ENCODE data around the gene CD9.
"Not testable (repeated sequence)": the region's sequence is repeated elsewhere in the genome, so short reads cannot be mapped to it uniquely, and the experiment has no call there.

Gene CD9

DNA sequence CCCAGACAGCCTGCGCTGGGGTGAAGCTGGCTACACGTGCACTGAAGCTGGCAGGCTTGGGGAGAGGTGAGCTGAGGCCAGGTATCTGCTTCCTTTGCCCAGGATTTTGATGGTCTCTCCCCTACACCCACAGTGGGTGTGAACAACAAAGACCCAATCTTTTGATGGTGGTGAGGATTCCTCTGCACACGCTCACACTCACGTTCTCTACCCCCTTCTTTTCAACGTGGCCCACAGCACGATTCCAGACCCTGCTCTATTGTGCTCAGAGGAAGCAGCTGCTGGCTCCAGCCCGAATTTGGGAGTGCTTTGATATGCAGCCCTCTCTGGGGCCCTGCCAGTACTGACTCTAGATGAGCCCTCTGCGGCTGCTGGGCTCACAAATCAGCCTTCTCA is 4.9 kb downstream of the CD9 start:
- DNase-seq (ENCODE audit: insufficient read length) = no peak
- TF ChIP-seq POLR2A (IDR thresholded peaks at IDR 0.05; ENCODE audit: low read depth, low read length) (no peak), TAF1 (IDR thresholded peaks at IDR 0.05; ENCODE audit: borderline replicate concordance, low read depth, low read length) (no peak), POLR2AphosphoS5 (IDR thresholded peaks at IDR 0.05; ENCODE audit: low read depth, low read length) (no peak)
- FAIRE-seq = no peak

GRCh38 chr12:6205761-6206160 is 5.6 kb downstream of the CD9 start:
- TF ChIP-seq POLR2AphosphoS5 (IDR thresholded peaks at IDR 0.05; ENCODE audit: low read depth, low read length) (no peak), TAF1 (IDR thresholded peaks at IDR 0.05; ENCODE audit: borderline replicate concordance, low read depth, low read length) (no peak), POLR2A (IDR thresholded peaks at IDR 0.05; ENCODE audit: low read depth, low read length) (no peak)
- no peak for DNase-seq (ENCODE audit: insufficient read length)
- no peak for FAIRE-seq

GRCh38 chr12:6206327-6206726 is 6.1 kb downstream of the CD9 start:
- DNase-seq (ENCODE audit: insufficient read length) (no peak), FAIRE-seq (no peak)
- TF ChIP-seq TAF1 (IDR thresholded peaks at IDR 0.05; ENCODE audit: borderline replicate concordance, low read depth, low read length) = no peak
- no peak for TF ChIP-seq POLR2A (IDR thresholded peaks at IDR 0.05; ENCODE audit: low read depth, low read length)
- no peak for TF ChIP-seq POLR2AphosphoS5 (IDR thresholded peaks at IDR 0.05; ENCODE audit: low read depth, low read length)

DNA sequence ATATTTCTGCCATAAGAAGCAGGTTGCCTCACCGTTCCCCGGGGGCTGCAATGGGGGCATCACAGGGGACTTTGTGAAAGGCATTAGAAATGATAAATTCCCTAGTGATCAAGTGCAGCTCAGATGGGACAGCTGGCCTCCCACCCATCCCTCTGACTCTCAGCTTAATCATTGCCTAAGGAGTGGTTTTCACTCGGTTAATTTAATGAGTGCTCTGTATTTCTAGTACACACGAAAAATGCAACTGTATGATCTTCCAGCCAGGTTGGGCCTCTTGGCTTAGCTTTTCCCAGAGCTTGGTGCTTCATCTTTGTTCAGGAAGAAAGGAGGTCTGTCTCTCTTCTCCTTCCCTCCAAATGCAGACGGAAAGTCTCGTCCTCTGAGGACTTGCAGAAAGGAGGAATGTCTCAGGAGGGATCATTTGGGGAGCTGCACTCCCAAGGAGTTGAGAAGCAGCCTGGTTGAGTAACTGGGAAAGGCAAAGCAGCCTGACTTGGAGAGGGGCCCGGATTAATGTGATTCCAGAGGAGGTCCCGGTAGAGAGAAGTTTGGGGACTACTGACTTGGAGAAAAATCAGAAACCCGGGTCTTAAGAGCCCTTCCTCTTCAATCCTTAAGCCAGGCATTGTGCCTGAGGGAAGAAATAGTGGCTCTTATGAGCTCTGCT is 7.2 kb downstream of the CD9 start:
- DNase-seq (ENCODE audit: insufficient read length) = no peak
- TF ChIP-seq POLR2A (IDR thresholded peaks at IDR 0.05; ENCODE audit: low read depth, low read length) (no peak), TAF1 (IDR thresholded peaks at IDR 0.05; ENCODE audit: borderline replicate concordance, low read depth, low read length) (no peak), POLR2AphosphoS5 (IDR thresholded peaks at IDR 0.05; ENCODE audit: low read depth, low read length) (no peak)
- FAIRE-seq = no peak

DNA sequence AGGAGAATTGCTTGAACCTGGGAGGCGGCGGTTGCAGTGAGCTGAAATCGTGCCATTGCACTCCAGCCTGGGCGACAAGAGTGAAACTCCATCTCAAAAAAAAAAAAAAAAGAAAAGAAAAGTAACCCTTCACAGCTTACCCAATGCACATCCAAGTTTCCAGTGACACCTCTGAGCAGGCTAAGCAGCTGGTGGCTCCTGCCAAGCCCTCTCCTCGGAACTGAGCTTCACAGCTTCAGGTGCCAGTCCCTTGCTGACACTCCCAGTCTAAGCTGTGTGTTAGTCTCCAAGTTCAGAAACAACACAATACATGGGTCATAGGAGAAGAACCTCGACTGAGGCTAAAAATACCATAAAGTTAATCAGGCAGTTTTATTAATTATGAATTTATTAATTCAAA is 7.9 kb downstream of the CD9 start:
- no peak for DNase-seq (ENCODE audit: insufficient read length)
- FAIRE-seq = no peak
- TF ChIP-seq POLR2A (IDR thresholded peaks at IDR 0.05; ENCODE audit: low read depth, low read length) = no peak
- no peak for TF ChIP-seq TAF1 (IDR thresholded peaks at IDR 0.05; ENCODE audit: borderline replicate concordance, low read depth, low read length)
- no peak for TF ChIP-seq POLR2AphosphoS5 (IDR thresholded peaks at IDR 0.05; ENCODE audit: low read depth, low read length)

- DNase-seq (ENCODE audit: insufficient read length); FAIRE-seq: not testable (repeated sequence)
Measured at GRCh38 chr12:6209428-6209827, 9.2 kb downstream of the CD9 start.

GRCh38 chr12:6211421-6211869 is 11.2 kb downstream of the CD9 start:
- TF ChIP-seq POLR2AphosphoS5 (IDR thresholded peaks at IDR 0.05; ENCODE audit: low read depth, low read length) = no peak
- TF ChIP-seq POLR2A (IDR thresholded peaks at IDR 0.05; ENCODE audit: low read depth, low read length) = no peak
- TF ChIP-seq TAF1 (IDR thresholded peaks at IDR 0.05; ENCODE audit: borderline replicate concordance, low read depth, low read length) = no peak
- no peak for DNase-seq (ENCODE audit: insufficient read length)
- no peak for FAIRE-seq

- DNase-seq (ENCODE audit: insufficient read length) (no peak), FAIRE-seq (no peak)
- TF ChIP-seq POLR2A (IDR thresholded peaks at IDR 0.05; ENCODE audit: low read depth, low read length) (no peak), TAF1 (IDR thresholded peaks at IDR 0.05; ENCODE audit: borderline replicate concordance, low read depth, low read length) (no peak), POLR2AphosphoS5 (IDR thresholded peaks at IDR 0.05; ENCODE audit: low read depth, low read length) (no peak)
Measured at GRCh38 chr12:6212086-6212485, 11.9 kb downstream of the CD9 start.

DNA sequence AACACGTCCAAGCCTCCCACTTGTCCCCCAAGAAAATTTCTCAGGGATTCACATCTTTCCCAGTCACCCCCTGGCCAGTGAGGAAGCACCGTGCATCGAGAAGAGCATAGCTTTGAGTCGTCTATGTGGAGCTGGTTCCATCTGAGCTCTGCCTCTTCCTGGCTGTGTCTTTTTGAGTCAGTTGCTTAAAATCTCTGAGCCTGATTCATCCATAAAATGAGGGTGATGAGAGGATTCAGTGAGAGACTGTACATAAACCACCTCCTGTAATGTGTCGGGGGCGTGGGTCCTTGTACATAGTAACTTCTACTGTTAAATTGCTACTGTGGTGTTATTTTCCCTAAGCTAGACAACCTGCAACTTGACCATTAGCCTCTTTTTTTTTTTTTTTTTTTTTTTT is 13.8 kb downstream of the CD9 start:
- TF ChIP-seq TAF1 (IDR thresholded peaks at IDR 0.05; ENCODE audit: borderline replicate concordance, low read depth, low read length) (no peak), POLR2AphosphoS5 (IDR thresholded peaks at IDR 0.05; ENCODE audit: low read depth, low read length) (no peak), POLR2A (IDR thresholded peaks at IDR 0.05; ENCODE audit: low read depth, low read length) (no peak)
- FAIRE-seq (no peak), DNase-seq (ENCODE audit: insufficient read length) (no peak)

GRCh38 chr12:6214633-6215032 is 14.4 kb downstream of the CD9 start:
- TF ChIP-seq POLR2AphosphoS5 (IDR thresholded peaks at IDR 0.05; ENCODE audit: low read depth, low read length) (no peak), TAF1 (IDR thresholded peaks at IDR 0.05; ENCODE audit: borderline replicate concordance, low read depth, low read length) (no peak), POLR2A (IDR thresholded peaks at IDR 0.05; ENCODE audit: low read depth, low read length) (no peak)
- FAIRE-seq = no peak
- DNase-seq (ENCODE audit: insufficient read length) = no peak

DNA sequence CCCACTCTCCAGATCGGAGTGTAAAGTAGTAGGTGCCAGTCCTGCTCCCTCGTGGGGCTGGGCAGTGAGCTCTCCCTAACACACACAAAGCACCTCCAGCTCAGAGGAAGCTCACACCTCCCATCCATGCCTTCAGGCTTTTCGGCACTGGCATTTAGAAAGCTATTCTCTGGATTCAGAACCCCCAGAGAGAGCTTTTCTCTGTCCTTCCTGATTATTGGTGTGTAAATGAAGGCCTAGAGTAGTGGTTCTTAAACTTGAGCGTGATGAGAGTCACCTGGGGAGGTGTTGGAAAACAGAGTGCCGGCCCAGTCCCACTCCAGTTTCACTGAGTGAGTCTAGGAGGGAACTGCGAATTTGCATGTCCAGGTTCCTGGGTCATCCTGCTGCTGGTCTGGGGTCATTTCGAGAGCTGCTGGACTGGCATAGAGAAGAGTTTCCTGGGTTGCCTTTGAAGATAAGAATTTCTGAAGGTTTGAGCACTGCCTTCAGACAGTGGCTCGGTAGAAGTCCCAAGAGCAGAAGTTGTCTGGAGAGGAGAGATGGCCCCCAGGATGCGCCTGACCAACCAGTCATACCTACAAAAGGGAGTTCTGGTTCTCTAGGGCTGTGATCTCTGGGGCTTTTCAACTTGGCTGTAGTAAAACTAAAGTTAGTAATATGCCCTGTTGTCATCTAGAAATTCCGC is 15.1 kb downstream of the CD9 start:
- no peak for DNase-seq (ENCODE audit: insufficient read length)
- TF ChIP-seq TAF1 (IDR thresholded peaks at IDR 0.05; ENCODE audit: borderline replicate concordance, low read depth, low read length) (no peak), POLR2AphosphoS5 (IDR thresholded peaks at IDR 0.05; ENCODE audit: low read depth, low read length) (no peak), POLR2A (IDR thresholded peaks at IDR 0.05; ENCODE audit: low read depth, low read length) (no peak)
- no peak for FAIRE-seq

DNA sequence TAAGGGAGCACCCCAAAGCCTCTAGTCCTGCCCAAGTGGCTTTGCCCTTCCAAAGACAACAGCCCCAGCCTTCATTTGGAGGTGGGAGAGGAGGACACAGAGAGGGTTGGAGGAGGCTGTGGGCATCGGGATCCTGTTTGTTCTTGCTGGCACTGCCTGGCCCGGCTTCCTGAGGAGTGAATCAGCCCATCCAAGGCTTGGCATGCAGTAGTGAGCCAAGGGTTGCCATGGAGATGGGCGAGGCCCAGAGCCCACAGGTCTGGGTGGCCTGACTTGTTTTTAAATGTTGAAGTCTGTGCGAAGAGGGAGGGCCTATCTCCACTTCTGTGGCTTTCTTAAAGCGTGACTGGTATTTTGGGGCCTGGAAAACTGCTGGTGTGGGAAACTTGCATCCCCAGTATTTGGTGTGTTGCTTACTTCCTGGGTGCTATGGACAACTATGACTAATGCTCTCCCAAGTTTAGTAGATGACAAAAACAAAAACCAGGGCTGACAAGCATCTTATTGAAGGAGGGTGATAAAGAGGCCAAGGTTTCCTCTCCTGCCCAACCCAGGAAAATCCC is 15.8 kb downstream of the CD9 start:
- TF ChIP-seq POLR2A (IDR thresholded peaks at IDR 0.05; ENCODE audit: low read depth, low read length) (no peak), POLR2AphosphoS5 (IDR thresholded peaks at IDR 0.05; ENCODE audit: low read depth, low read length) (no peak), TAF1 (IDR thresholded peaks at IDR 0.05; ENCODE audit: borderline replicate concordance, low read depth, low read length) (no peak)
- FAIRE-seq = no peak
- DNase-seq (ENCODE audit: insufficient read length) = no peak

Measured in GM12892 (cell line).